ENCODE data around the gene MKRN3.

MKRN3 gene

DNA sequence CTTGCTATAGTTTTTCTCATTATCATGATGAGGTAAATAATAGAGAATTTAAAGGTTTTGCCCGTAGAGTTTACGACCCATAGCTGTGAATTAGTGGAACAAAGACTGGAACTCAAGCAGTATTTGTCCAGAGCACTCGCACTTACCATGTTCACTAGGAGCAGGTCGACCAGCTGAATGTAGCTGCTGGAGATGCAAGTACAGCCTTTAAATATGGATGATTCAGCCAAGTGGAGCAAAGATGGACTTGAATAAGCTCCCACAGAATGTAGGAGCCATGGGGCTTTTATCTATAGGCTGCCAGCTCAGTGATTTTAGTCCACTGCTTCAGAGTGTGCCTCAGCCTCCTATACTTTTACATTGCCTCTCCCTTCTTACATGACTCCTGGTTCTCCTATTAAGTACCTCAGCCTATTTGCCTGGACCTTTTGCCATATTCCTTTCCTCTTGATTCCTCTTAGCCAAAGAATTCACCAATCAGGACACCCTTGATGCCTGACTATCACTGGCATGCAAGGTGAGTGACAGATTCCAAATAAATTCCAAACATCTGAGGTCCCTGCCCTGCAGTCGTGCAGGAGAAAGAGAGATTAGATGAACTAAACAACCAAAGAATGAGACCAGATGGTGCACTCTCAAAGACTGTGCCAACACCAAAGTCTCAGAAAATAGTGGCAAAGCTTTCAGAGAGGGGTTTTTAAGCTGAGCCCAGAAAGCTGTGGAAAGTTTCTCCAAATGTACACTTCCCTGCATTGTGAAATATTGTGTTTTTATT lies 3.9 kb downstream of the MKRN3 start:
- Histone ChIP-seq H3K9ac (ENCODE audit: low read length) (no peak overlapping the region), H2AFZ (ENCODE audit: low read depth, low read length, severe bottlenecking) (no peak overlapping the region), H3K9me2 (replicated peaks; ENCODE audit: insufficient read depth, low read length) (no peaks in the 10 kb centered on the region), H3K4me3 (ENCODE audit: insufficient read depth, low read length, poor library complexity, severe bottlenecking) (no peak overlapping the region), H4K20me1 (ENCODE audit: low read depth, low read length) (no peaks in the 10 kb centered on the region), H3K4me2 (ENCODE audit: low read depth, low read length, poor library complexity, severe bottlenecking) (no peak overlapping the region), H3K27ac (ENCODE audit: low read depth, low read length) (no peak overlapping the region), H3K27me3 (ENCODE audit: low read length) (no peaks in the 10 kb centered on the region), H3K9me3 (ENCODE audit: insufficient read depth, low read length) (no peaks in the 10 kb centered on the region), H3F3A (ENCODE audit: insufficient read depth) (no peaks in the 10 kb centered on the region), H3K36me3 (ENCODE audit: low read length) (no peaks in the 10 kb centered on the region), H3K79me2 (ENCODE audit: insufficient read depth, low read length) (no peaks in the 10 kb centered on the region)
- TF ChIP-seq, protein P1, sequence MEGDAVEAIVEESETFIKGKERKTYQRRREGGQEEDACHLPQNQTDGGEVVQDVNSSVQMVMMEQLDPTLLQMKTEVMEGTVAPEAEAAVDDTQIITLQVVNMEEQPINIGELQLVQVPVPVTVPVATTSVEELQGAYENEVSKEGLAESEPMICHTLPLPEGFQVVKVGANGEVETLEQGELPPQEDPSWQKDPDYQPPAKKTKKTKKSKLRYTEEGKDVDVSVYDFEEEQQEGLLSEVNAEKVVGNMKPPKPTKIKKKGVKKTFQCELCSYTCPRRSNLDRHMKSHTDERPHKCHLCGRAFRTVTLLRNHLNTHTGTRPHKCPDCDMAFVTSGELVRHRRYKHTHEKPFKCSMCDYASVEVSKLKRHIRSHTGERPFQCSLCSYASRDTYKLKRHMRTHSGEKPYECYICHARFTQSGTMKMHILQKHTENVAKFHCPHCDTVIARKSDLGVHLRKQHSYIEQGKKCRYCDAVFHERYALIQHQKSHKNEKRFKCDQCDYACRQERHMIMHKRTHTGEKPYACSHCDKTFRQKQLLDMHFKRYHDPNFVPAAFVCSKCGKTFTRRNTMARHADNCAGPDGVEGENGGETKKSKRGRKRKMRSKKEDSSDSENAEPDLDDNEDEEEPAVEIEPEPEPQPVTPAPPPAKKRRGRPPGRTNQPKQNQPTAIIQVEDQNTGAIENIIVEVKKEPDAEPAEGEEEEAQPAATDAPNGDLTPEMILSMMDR (IDR thresholded peaks at IDR 0.05; ENCODE audit: insufficient read depth, low read length, poor library complexity, severe bottlenecking) = no peak

GRCh38 chr15:23570486-23570885 lies 5.0 kb downstream of the MKRN3 start:
- H3K27ac ChIP-seq (ENCODE audit: low read depth, low read length) = no peak overlapping the region
- no peaks in the 10 kb centered on the region for H3K9me2 ChIP-seq (replicated peaks; ENCODE audit: insufficient read depth, low read length)
- H3K9ac ChIP-seq (ENCODE audit: low read length) = no peak overlapping the region
- no peaks in the 10 kb centered on the region for H3K27me3 ChIP-seq (ENCODE audit: low read length)
- H3K9me3 ChIP-seq (ENCODE audit: insufficient read depth, low read length) = no peaks in the 10 kb centered on the region
- no peak overlapping the region for H3K4me3 ChIP-seq (ENCODE audit: insufficient read depth, low read length, poor library complexity, severe bottlenecking)
- no peak overlapping the region for H3K4me2 ChIP-seq (ENCODE audit: low read depth, low read length, poor library complexity, severe bottlenecking)
- TF ChIP-seq EZH2phosphoT487 (conservative IDR thresholded peaks at IDR 0.05; ENCODE audit: low read length) = no peak
- TF ChIP-seq, protein P1 (IDR thresholded peaks at IDR 0.05; ENCODE audit: insufficient read depth, low read length, poor library complexity, severe bottlenecking) = no peak
- no peaks in the 10 kb centered on the region for H4K20me1 ChIP-seq (ENCODE audit: low read depth, low read length)
- H3F3A ChIP-seq (ENCODE audit: insufficient read depth) = no peaks in the 10 kb centered on the region
- no peak overlapping the region for H2AFZ ChIP-seq (ENCODE audit: low read depth, low read length, severe bottlenecking)
- no peaks in the 10 kb centered on the region for H3K79me2 ChIP-seq (ENCODE audit: insufficient read depth, low read length)
- H3K36me3 ChIP-seq (ENCODE audit: low read length) = no peaks in the 10 kb centered on the region

- H3F3A ChIP-seq (ENCODE audit: insufficient read depth) = no peaks in the 10 kb centered on the region
These were observed 7.4 kb downstream of the MKRN3 start for GRCh38 chr15:23572844-23573243.

More at GRCh38 chr15:23572844-23573243, 7.4 kb downstream of the MKRN3 start:
- H3K9me3 ChIP-seq (ENCODE audit: insufficient read depth, low read length) = no peaks in the 10 kb centered on the region
- no peak overlapping the region for H3K27ac ChIP-seq (ENCODE audit: low read depth, low read length)
- H3K9me2 ChIP-seq (replicated peaks; ENCODE audit: insufficient read depth, low read length) = no peaks in the 10 kb centered on the region
- no peak overlapping the region for H3K4me2 ChIP-seq (ENCODE audit: low read depth, low read length, poor library complexity, severe bottlenecking)
- no peak overlapping the region for H2AFZ ChIP-seq (ENCODE audit: low read depth, low read length, severe bottlenecking)
- H3K9ac ChIP-seq (ENCODE audit: low read length) = no peak overlapping the region
- no peak overlapping the region for H3K4me3 ChIP-seq (ENCODE audit: insufficient read depth, low read length, poor library complexity, severe bottlenecking)
- H3K36me3 ChIP-seq (ENCODE audit: low read length) = no peaks in the 10 kb centered on the region
- TF ChIP-seq, protein P1 (IDR thresholded peaks at IDR 0.05; ENCODE audit: insufficient read depth, low read length, poor library complexity, severe bottlenecking) = no peak
- no peak for TF ChIP-seq EZH2phosphoT487 (conservative IDR thresholded peaks at IDR 0.05; ENCODE audit: low read length)
- no peaks in the 10 kb centered on the region for H4K20me1 ChIP-seq (ENCODE audit: low read depth, low read length)
- no peaks in the 10 kb centered on the region for H3K79me2 ChIP-seq (ENCODE audit: insufficient read depth, low read length)
- no peaks in the 10 kb centered on the region for H3K27me3 ChIP-seq (ENCODE audit: low read length)

Measured in SU-DHL-6 (cell line).